COLO668 (cell line): ENCODE results near the gene TNS1.

ENCODE experiments used
- DNase-seq: peaks from one replicate; lab custom pipeline; 2025; ENCODE audit not compliant: unreplicated experiment; lab: John Stamatoyannopoulos, UW

TNS1 gene

DNA sequence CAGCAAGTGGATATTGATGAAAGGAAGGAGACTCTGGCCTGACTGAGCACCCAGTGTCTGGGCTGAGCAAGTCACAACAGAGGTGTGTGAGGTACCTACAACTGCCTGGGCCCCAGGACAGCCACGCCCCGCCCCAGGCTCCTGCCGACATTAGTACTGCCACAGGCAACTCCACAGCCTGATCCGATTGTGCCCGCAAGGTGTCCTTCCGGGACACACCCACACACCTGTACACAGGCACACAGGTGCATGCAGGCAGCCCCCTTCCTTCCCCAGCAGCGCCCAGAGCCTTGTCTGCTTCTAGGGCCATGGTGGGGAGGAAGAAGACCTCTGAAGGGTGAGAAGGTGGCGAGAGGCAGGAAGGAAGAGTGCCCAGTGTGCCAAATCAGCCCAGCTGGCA is 83.6 kb downstream of the TNS1 start:
- DNase-seq, result no peak

DNA sequence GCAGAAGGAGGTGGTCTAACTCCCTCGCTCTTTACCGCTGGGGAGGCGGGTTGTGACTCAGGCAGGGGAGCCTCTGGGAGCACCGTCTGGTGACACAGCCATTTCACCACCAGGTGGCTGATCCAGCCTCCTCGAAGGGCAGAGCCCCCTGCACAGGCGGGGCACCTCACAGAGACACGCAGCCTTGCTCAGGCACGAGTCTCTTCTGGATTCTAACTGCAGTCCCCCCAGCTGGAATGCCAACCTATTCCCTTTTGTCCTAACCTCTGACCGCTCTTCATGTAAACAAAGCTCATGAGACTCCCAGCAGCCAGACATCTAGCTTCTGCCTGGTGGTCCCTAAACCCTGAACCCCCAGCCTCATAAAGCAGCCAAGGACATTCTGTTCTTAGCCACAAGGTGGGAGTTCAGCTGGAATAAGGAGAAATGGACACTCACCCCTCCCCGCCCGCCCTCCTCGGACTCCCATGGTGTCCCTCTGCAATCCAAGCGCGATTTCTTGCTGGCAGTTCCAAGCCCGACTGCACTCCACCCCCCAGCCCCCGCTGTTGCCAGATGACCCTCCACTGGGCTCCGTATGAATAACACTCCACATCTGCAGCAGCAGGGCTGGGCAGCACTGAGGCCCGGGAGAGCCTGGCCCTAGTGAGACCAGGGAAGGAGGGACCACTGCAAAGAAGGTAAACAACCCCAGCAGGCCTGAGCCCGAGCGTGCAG is 84.3 kb downstream of the TNS1 start:
- no peak for DNase-seq

DNA sequence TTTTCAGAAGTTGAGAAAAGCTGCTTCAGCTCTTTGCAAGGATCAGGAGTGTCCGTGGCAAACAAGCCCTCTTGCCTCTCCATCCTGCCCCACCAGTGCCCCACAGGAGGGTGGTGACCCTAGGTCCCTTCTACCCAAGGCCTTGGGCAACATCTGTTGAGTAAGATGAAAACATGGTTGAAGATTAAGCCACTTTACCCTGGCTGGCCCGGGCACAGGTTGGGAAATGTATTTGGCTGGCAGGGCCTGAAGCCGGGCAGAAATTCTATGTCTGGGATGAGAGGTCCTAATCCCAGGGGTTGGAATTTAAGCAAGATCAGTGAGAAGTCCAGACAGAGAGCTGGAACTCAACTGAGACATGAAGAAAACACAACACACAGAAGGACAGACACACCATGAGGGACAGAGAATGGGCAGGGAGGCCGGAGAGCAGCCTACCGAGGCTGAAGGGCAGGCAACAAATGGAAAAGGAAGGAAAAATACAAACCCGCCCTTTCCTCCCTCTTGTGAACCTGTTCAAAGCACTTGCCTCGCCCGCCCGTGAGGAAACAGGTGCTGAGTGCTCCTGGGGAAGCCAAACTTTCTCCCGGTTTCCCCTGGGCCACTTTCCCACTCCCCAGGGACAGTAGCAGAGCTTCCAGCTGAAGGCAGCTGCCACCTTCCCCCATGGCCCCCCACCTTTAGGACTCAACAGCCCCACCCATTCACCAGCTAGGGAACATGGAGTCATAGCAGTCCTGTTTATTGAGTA is 86.1 kb downstream of the TNS1 start:
- no peak for DNase-seq

DNA sequence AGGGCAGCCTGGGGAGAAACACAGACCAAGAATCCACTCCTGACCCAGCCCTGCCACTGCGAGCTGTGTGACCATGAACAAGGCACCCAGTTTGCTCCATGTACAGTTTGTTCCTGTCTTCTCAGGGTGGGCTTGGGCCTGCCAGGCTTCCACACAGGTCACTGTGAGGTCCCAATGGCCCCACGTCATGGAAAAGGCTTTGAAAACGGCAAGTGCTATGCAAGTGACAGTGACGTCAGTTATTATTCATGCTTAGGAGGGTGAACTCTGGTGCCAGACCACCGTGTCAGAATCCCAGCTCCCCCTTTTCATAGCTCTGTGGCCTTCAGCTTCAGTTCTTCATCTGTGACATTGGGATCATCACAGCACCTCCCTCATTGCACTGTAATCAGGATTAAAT is 87.1 kb downstream of the TNS1 start:
- no peak for DNase-seq

DNA sequence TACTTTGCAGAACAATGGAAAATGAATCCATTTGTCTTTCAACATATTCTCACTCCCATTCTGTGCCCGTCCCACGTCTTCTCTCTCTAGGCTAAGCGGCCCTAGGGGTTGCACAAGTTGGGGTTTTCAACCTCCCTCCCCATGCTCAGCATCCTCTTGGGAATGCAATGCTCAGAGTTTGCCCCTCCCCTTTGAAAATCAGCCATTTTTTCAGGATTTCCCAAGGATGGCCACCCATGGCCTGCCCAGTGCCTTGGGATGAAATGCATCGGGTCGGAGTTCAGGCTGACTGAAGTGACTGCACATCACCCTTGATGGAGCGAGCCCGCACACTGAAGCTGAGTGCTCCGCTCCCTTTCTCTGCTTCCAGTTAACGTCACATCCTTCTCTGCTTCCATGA is 87.9 kb downstream of the TNS1 start:
- no peak for DNase-seq

DNA sequence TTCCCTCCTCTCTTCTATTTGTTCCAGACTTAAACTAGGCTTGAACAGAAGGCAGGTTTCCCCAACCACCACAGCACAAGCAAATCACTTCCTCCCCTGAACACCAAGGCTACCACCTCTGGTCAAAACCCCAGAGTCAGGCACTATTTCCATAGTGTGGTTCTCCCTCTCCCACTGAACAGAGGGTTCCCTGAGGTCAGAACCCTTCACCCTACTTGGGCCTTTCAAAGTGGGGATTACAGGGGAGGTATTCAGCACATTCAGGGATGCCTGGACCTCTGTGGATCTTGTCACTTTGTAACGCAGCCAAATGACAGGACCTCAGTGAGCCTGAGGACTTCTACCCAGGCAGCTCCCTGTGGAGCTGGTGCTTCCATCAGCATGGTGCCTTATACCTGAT is 88.7 kb downstream of the TNS1 start:
- DNase-seq, result no peak

DNA sequence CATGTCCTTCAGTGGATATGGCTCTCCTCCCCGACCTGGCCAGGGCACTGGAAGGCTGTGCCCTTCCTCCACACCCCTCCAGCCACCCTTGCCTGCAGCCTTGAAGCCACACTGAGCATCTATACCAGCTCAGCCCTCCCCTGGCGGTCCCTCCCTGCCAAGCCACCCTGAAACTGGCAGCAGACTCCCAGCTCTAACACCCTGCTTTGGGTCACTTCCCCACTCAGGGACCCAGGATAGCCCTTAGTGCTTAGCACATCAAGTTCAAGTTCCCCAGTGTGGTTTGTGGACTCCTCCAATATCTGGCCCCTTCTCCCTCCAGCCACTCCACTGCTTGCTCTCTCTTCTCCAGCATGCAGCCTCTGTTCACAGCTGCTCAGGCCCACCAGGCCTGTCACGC is 89.4 kb downstream of the TNS1 start:
- no peak for DNase-seq

DNA sequence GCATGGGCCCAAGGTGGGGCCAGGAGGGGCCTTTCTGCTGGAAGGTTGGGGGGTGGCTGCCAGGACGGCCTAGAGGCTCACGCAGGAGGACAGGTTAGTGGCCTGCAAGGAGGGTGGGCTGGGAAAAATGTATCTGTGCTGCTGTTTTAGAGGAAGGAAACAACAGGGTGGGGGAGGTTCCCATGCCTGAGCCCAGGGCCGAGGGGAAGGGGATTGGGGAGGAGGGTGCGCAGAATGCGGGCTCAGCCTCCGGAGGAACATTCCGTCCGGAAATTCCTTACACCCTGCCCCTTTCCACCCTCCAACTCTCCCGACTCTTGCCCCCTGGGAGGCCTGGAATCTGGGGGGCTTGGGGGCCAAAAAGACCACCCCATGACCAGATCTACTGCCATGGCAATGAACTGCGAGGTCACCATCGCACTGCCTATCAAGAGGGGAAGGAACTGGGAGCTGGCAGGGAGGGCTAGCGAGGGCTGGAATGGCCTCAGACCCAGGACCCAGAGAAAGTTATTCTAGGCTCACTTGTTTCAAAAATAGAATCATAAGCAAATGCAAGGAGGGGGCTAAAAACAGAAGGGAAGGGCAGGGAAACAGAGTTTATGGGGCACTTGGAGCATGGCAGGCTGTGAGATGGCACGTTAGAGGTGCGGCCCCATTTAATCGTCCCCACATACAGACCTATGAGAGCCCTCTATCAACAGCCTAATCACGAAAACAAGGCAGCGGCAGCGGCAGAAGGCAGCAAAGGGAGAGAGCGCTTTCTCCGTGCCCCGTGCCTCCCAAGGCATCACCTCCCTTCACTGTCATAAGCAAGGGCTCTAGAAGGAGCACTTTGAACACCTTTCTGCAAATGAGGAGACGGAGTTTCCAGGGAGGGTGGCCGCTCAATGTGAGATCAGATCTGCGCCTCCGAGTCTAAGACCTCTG is 90.4 kb downstream of the TNS1 start:
- no peak for DNase-seq

DNA sequence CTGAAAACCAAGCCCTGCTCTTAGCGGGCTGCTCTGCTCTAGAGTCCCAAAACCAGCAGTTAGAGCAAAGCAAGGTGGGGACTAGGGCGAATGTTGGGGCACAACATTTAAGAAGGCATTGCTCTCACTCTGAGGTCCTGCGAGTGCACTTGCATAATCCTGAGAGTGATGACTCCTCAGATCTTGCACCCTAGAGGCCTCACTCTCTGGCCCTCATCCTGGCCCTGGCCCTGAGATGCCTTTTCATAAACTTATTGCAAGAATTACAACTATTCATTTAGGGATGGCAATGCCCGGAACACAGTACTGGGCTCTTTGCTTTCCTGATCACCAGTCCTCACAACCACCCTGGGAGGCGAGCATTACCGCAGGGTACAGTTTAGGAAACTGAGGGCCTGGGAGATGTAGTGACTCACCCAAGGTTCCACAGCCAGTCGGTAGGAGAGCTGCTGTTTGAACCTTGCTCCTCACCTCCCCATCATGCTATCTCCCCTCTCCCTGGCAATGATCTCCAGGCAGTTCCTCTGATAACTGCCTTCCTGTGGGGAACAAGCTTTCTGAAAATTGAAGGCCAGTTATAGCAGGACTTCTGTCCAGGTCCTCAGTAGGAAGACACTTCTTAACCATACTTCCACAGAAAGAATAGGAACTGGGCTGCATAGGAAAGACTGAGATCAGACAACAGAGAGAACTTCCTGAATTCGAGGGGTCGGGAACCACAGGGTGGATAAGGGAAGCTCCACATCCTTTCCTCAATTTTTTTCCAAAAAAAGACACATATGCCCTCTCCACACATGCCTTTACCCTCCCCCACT is 91.3 kb downstream of the TNS1 start:
- no peak for DNase-seq

DNA sequence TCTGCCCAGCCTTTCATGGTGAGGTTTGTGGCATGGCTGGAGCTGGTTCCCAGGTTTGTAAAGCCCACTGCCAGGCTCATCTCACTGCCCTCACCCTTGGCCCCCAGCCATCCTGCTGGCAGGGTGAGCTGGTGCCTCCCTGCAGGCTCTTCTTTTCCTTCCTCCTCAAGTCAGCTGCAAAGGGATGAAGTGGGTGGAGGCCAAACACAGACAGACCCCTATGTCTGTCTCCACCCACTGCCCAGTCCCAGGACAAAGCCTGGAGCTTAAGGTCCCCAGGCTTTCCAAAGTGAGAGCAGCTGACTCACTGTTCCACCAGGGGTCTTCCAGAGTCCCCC is 92.0 kb downstream of the TNS1 start:
- DNase-seq, result no peak

DNA sequence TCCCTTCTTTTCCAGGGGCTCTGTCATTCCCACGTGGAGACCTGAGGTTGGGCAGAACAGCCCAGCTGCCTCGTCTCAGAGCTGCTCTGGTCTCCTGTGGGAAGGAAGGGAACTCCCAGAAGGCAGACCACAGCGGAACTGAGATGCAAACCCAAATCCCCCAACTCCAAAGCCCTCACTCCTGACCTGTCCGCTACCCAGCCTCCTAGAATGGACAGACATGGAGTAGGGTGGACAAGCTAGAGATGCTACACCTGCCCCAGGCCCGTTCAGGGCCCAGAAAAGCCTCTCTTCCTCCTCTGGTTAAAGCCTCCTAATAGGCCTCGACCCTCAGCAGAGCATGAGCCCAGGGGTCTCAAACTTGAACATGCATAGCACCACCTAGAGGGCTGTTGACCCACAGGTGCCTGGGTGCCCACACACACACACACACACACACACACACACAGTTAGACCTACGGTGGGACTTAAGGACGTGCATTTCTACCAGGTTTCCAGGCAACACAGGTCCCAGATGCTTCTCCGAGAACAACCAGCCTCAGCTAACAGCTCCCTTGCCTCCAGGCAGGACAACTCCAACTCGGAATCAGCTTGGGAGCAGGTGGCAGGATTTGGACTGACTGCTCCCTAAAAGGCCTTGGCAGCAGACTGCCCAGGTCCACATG is 93.5 kb downstream of the TNS1 start:
- DNase-seq, result no peak

DNA sequence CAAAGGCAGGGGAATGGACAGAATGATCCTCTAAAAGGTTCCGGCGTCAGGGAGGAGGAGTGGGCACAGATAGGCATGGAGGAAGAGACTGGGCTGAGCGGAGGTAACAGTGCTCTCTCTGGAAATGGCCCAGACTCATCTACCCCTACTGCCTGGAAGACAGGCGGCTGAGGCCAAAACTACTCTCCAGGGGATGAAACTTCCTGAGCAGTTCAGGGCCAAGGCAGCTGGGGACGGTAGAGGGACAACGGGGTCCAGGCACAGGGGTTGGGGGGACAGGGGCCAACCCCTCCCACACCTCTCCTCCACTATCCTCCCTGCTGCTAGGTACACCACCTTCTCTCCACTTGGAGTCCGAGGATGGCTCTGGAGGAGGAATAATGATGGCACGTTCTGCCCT is 94.3 kb downstream of the TNS1 start:
- DNase-seq, result no peak

DNA sequence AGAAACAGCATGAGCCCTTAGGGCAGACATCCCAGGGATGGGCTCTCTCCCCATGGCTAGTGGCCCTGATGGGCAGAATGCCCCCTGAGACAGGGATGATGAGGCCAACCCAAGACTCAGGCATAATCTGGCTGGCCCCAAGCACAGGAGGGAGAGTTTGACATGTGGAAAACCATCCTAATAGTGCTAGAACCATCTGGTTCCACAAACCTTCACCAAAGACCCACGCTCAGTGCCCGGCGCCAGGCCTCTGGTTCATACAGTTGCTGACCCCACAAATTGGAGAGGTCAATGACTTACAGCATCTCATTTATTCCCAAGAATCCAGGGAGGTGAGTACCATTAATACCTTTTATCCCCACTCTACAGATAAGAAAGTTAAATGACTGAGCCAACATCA is 95.5 kb downstream of the TNS1 start:
- no peak for DNase-seq

DNA sequence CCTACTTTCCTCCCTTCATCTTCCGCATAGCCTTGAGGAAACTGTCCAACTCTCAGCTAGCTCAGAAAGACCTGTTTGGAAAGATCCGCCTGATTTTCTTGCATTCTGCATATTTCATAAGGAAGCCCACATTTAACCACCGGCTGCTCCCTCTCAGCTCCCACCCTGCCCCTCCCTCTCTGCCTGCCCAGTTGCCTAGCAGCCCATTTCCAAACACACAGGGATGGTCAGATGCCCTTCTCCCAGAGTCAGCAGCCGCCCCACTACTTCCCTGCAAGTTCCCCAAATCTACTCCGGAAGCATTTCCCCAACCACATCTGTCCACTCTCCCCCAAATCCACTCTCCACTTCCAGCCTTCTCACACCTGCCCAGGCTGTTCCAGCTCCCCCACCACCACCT is 96.0 kb downstream of the TNS1 start:
- DNase-seq, result no peak

DNA sequence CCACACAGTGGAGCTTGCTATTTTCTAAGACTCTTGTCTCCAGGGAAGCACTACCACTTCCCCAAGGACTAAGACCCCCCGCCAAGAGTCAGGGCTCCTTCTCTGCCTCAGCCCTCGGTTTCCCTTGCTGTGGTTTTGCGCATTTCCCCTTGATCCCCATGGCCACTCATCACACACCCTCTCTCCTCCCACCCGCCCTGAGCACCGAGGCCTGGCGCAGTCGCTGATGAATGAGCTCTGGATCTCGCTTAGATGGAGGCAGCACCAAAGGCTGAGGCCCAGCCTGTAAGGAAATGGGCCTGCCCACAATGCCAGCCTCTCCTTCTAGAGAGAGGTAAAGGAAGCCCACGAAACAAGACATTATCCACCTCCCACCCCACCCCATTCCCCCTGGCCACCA is 96.9 kb downstream of the TNS1 start:
- no peak for DNase-seq

DNA sequence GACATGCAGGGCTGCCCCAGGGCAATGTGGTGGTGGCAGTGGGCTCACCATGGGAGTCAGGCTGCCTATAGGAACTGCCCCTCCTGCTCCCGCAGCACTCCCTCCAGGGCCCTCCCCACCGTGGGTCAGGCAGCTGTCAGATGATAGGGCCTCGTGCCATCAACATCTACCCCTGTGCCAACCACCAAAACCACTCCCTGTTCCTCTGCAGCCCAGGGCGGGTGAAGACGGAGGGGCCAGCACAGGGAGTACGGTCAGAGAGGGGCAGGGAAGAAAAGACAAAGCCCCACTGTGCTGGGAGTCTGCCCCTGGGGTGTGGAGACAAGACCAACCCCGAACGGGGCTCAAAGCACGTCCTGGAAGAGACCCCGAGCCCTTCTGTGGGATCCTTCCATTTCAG is 97.4 kb downstream of the TNS1 start:
- no peak for DNase-seq

DNA sequence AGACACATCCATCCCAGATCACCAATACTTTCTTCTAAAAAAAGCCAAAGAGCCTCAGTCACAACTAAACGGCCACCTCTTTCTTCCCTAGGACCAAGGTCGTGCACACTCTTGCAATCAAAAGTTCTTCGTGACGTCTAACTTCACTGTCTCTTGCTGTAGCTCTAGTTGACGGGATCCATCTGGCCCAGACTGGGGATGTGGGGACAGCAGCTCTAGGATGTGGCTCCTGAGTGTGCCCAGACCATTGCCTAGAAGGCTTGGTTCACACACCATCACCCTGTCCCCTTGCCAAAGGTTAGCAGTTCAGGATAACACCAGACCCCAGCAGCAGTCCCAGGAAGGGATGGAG is 98.2 kb downstream of the TNS1 start:
- no peak for DNase-seq

DNA sequence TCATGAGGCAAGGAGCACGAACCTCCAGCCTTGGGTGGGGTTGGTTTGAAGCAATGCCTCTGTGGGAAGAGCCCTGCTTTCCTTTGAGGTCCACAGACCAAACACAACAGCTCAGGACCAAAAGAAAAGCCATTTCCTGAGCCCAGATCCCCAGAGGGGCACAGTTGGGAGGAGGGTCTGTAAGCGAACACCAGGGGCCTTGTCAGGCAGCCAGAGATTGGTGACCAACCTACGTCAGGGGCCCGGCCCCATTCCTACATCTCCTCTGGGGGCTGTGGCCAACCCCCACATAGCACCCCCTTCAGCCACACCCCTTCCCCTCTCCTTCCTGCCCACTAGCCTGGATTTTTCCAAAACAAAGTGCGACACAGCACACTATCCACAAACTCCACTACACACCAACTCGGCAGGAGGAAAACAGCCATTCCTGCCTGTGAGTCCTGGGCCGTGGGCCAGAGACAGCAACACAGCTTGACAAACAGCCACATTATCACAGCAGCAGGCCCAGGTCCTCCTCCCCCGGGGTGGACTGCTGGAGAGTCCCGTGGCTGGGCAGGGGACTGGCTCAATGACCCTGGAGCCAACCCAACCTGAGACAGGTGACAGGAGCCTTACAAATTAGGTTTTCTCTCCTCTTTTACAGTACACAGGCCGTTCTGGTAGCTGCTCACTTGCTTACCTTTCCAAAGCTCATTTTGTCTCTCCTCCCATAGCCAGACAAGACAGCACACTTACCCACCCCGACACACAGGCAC is 98.8 kb downstream of the TNS1 start:
- no peak for DNase-seq

DNA sequence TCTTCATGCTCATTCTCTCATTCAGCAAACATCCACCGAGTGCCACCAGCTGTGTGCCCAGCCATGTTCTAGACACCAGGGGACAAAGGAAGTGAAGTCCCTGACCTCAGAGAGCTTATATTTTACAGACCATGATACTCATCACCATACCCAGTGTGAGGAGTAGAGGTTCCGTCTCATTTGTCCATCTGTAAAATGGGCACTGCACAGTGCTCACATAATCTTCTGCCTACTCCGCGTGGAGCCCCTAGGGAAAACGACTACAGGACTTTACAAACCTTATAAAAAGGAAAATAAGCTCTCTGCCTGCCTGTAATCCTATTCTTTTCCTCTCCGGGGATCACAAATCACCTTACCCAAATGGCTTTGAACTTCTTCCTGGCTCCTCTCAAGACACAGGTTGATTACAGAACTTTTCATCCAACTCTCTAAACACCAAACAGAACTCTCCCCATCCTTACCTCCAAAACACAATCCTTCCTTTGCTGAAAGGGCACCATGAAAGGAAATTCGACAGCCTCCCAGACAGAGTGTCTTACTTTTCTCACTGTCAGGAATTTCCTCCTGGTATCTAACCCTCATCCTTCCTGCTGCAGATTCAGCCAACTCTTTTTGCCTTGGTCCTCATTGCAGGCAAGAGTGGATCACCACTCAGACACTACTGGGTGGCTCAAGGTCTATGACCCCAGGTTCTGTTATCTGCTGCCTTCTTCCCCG is 99.5 kb downstream of the TNS1 start:
- DNase-seq, result no peak
